ES-I3 (cell line): ENCODE results near the gene BBS9.
"Not testable (repeated sequence)": the region's sequence is repeated elsewhere in the genome, so short reads cannot be mapped to it uniquely, and the experiment has no call there.

ENCODE experiments used
- H3K36me3 ChIP-seq: 2 replicates; pipeline ENCODE4 v1.6.1; 2013; ENCODE audit warnings: mild to moderate bottlenecking, low read length, control low read depth, moderate library complexity; ENCODE audit not compliant: insufficient read depth
- H3K4me1 ChIP-seq: 2 replicates; pipeline ENCODE4 v1.6.1; 2013; ENCODE audit warnings: mild to moderate bottlenecking, control low read depth, low read length; ENCODE audit not compliant: insufficient read depth
- H3K9ac ChIP-seq: 2 replicates; pipeline ENCODE4 v1.6.1; 2013; ENCODE audit warnings: low read depth, mild to moderate bottlenecking, low read length, moderate library complexity
- H3K9me3 ChIP-seq: 2 replicates; pipeline ENCODE4 v1.6.1; 2013; ENCODE audit warnings: mild to moderate bottlenecking, low read length, moderate library complexity; ENCODE audit not compliant: control insufficient read depth, insufficient read depth

BBS9 gene

DNA sequence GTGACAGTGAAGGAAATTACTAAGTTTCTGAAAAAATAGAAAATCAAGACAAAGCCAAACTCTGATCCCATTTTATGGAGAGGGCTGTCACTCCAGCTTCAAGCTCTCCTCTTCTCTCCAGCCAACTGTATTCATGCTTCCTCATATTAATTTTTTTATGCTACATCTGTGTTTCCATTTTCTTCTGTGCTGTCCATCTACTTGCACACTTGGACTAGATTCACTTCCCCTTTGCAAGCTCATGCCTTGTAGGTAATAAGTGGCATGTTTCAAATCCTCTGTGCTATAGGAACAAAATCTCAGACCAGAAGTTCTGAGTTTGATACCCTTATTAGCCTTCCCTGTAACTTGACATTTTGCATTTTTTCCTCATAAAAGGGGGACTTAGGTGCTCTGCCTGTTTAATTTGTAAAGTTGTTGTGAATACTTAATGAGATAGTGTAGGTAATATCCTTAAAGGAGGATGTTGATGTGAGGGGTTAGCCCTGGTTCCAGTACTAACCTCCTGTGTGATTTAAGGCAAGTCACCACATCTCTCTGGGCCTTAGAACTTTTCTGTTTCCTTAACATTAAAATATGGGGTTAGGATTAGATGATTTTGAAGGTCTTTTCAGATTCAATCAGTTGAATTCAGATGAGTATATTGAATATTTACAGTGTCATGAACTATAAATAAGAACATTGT is 358.8 kb downstream of the BBS9 start:
- no peaks in the 10 kb centered on the region for H3K36me3 ChIP-seq
- H3K9ac ChIP-seq = no peak overlapping the region
- H3K4me1 ChIP-seq = peaks cover 14% of the 10 kb centered on the region
- no peaks in the 10 kb centered on the region for H3K9me3 ChIP-seq

- Histone ChIP-seq H3K9me3 (no peaks in the 10 kb centered on the region), H3K4me1 (peaks cover 36% of the 10 kb centered on the region), H3K9ac (no peak overlapping the region), H3K36me3 (no peaks in the 10 kb centered on the region)
These were observed 365.1 kb downstream of the BBS9 start for GRCh38 chr7:33494474-33494873.

GRCh38 chr7:33495207-33495606 is 365.8 kb downstream of the BBS9 start:
- no peak overlapping the region for H3K9ac ChIP-seq
- no peaks in the 10 kb centered on the region for H3K36me3 ChIP-seq
- H3K9me3 ChIP-seq = no peaks in the 10 kb centered on the region
- peaks cover 36% of the 10 kb centered on the region for H3K4me1 ChIP-seq

DNA sequence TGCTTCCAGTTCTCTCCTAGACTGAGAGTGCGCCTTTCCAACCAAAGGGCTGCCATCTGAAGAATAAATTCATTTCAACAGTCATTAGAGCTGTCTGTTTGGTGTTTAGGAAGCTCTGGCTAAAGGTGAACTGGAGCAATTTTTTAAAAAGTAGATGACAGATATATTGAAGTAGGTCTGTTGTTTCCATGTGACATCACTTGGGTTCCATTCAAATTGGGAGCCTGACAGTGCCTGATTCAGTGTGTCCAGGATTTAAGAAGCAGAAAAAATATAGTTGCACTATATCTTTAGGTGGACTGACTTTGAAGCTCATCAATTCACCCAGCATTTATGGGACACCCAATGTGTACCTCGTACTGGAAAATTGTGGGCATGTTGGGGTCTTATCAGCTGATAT is 367.7 kb downstream of the BBS9 start:
- Histone ChIP-seq H3K9ac (no peak overlapping the region), H3K4me1 (peaks cover 33% of the 10 kb centered on the region), H3K9me3 (no peaks in the 10 kb centered on the region), H3K36me3 (no peaks in the 10 kb centered on the region; the same call in 1 of the 2 replicates)

DNA sequence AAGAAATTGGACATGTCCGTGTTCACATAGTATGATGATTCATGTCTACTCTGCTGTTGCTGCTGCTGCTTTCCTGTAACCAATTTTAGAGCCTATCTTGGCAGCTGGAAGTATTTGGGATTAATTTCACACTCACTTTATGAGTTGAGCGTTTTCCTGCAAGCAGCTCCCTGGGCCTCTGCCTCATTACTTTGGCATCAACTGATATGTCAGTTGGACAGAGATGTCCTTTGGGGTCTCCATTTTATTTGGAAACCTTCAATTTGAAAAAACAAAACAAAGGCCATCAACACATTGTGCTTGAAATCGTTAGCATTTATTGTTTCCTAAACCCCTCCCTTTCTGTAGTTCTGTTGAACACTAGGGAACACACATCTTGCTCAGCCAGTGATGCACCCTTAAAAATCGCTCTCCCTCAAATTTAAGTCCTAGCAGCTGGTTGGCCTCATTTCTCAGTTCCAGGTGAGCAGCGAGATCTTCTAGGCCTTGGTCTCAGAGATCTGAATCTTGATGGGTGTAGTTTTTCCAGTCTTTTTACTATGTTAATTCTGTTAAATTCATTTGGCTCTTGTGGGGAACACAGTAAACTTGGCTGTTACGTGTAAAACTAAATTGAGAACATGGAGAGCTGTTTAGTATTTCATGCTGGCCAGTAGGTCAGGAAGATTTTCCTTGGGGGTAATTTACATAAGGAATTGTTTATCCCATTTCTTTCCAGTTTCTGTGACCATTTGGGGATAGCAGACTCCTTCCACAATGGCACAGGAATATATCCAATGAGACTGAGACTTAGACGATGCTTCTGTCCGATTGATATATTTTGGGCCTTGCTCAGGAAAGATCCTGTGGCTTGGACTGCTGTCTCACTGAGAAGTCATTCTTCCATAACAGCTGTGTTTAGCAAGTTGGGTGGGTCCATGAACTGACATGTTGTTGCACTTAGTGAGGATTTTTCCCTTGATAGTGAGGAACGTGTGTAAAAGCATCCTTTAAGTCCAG is 371.6 kb downstream of the BBS9 start:
- H3K9ac ChIP-seq = no peak overlapping the region
- no peaks in the 10 kb centered on the region; the same call in 1 of the 2 replicates for H3K36me3 ChIP-seq
- H3K4me1 ChIP-seq = peaks cover 7% of the 10 kb centered on the region
- H3K9me3 ChIP-seq = no peaks in the 10 kb centered on the region

DNA sequence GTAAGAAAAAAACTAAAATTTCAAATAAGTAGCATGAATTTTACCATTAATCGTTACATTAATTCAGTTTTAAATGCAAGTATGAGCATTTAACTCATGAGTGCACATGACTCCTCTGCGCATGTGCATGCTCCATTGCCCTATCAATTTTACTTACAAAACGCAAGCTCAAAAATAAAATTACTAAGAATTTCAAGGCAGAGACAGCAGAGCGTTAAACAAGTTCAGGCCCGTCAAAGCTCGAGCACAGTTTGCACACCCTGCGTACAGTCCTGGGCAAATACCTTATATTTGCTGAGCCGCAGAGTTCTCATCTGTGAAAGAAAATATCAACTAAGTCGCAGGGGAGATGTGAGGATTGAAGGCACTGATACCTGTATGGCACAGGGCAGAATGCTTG is 373.6 kb downstream of the BBS9 start:
- peaks cover 3% of the 10 kb centered on the region; the same call in 1 of the 2 replicates for H3K36me3 ChIP-seq
- peaks cover 7% of the 10 kb centered on the region; the same call in 1 of the 2 replicates for H3K4me1 ChIP-seq
- no peaks in the 10 kb centered on the region for H3K9me3 ChIP-seq
- H3K9ac ChIP-seq = no peak overlapping the region

DNA sequence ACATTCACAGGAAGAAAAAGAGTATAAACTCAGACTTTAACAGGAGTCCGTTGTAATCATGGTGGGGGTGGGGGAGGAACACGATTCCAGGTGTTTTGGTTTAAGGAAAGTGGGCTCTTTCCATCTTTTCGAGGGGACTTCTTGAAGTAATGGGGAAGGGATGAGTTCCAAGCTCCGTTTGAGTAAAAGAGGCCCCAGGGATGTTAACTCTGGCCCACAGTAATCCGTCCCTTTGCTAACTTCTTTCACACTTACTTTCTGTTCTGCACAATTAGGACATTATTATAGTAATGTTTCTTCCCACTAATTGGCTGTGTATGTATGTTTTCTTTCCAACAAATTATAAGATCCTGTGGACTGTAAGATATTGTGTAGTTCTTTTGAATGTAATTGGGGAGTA is 374.4 kb downstream of the BBS9 start:
- no peak overlapping the region for H3K9ac ChIP-seq
- peaks cover 3% of the 10 kb centered on the region; the same call in 1 of the 2 replicates for H3K36me3 ChIP-seq
- H3K9me3 ChIP-seq = no peaks in the 10 kb centered on the region
- H3K4me1 ChIP-seq = peaks cover 7% of the 10 kb centered on the region; the same call in 1 of the 2 replicates

DNA sequence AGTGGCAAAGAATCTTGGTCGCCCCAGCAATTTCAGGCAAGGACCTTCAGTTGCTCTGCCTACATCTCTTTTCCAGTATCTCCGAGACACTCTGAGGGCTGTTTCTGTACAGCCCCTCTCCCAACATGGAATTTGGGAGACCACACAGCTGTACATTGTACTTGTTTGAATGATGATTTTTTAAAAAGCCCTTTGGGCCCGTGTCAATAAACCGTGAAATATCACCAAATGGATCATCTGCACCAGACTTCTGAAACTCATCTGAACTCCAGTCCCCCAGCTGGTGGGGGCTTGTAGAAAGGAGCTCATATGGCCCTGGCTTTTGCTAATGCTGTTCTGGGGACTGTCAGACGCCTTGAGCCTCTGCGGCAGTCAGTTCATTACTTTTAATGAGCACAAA is 374.9 kb downstream of the BBS9 start:
- H3K4me1 ChIP-seq = peaks cover 7% of the 10 kb centered on the region; the same call in 1 of the 2 replicates
- no peaks in the 10 kb centered on the region for H3K9me3 ChIP-seq
- H3K36me3 ChIP-seq = peaks cover 7% of the 10 kb centered on the region; the same call in 1 of the 2 replicates
- no peak overlapping the region for H3K9ac ChIP-seq

GRCh38 chr7:33509206-33509605 is 379.8 kb downstream of the BBS9 start:
- H3K36me3 ChIP-seq = peaks cover 7% of the 10 kb centered on the region; the same call in 1 of the 2 replicates
- no peaks in the 10 kb centered on the region for H3K9me3 ChIP-seq
- no peaks in the 10 kb centered on the region for H3K4me1 ChIP-seq
- H3K9ac ChIP-seq = no peak overlapping the region

- Histone ChIP-seq H3K36me3 (peaks cover 9% of the 10 kb centered on the region; the same call in 1 of the 2 replicates), H3K9me3 (no peaks in the 10 kb centered on the region), H3K4me1 (no peaks in the 10 kb centered on the region), H3K9ac (no peak overlapping the region)
These were observed 382.4 kb downstream of the BBS9 start for GRCh38 chr7:33511778-33512177.

DNA sequence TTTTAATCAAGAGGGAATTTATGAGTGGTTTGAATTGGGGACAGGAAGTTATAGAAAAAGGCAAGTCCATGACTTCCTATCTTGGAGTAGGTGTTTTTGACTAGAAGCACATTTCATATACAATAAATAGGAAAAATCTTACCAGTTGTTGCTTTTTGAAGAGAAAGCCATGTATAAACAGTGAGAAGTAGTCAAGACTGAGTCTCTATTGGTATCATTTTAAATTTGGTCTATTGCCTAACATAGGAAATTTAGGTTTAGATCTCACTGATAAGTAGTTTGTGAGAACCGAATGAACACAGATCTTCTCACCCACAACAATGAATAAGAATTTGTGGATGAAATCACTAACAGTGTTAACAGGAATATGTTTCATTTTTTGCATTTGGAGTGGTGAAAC is 387.2 kb downstream of the BBS9 start:
- Histone ChIP-seq H3K9me3 (no peaks in the 10 kb centered on the region), H3K9ac (no peak overlapping the region), H3K4me1 (no peaks in the 10 kb centered on the region), H3K36me3 (0 out of 2 replicates have a peak, but pooled peaks cover 4% of the 10 kb centered on the region)

GRCh38 chr7:33517191-33517590 is 387.8 kb downstream of the BBS9 start:
- Histone ChIP-seq H3K9ac (no peak overlapping the region), H3K4me1 (no peaks in the 10 kb centered on the region), H3K9me3 (no peaks in the 10 kb centered on the region), H3K36me3 (0 out of 2 replicates have a peak, but pooled peaks cover 4% of the 10 kb centered on the region)

GRCh38 chr7:33527008-33527407 is 397.6 kb downstream of the BBS9 start:
- H3K9ac ChIP-seq = peak overlapping the region; percentile 20; the same call in 1 of the 2 replicates
- not testable (repeated sequence) for H3K36me3 ChIP-seq, H3K4me1 ChIP-seq, H3K9me3 ChIP-seq

DNA sequence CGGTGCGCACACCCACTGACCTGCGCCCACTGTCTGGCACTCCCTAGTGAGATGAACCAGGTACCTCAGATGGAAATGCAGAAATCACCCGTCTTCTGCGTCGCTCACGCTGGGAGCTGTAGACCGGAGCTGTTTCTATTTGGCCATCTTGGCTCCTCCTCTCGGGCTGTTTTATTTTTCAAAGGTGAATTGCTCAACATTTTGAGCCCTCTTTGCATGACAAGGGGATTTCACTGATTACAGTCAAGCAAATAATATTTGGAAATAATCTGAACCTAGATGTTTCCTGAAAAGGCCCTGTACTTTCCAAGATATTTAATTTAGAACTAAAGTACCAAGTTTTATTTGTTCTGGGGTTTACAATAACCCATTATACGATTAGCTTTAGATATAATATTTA is 398.2 kb downstream of the BBS9 start:
- H3K9ac ChIP-seq = peak overlapping the region; percentile 36; the same call in 1 of the 2 replicates
- H3K9me3 ChIP-seq, H3K4me1 ChIP-seq, H3K36me3 ChIP-seq: not testable (repeated sequence)
